GM19372 (cell line): ENCODE data around the gene ARHGEF39.

Experiments
- ATAC-seq: cut with Tn5 transposase; IDR thresholded peaks from one replicate; pipeline ENCODE4 v1.9.1; 2021; ENCODE audit warnings: mild to moderate bottlenecking, low read depth, moderate library complexity; ENCODE audit not compliant: unreplicated experiment

Gene ARHGEF39

GRCh38 chr9:35664531-35665470 is at the start of gene ARHGEF39:
Gene ARHGEF39 (minus strand): TSS chr9:35665195. CDS start chr9:35665169, 26 bp downstream.
- ATAC-seq: peak; percentile 88

GRCh38 chr9:35714123-35714522 is 49.1 kb upstream of the ARHGEF39 start:
- no peak for ATAC-seq

- ATAC-seq: no peak
Measured at GRCh38 chr9:35713578-35713977, 48.6 kb upstream of the ARHGEF39 start.

GRCh38 chr9:35712762-35713400 is 47.9 kb upstream of the ARHGEF39 start:
- no peak for ATAC-seq

- ATAC-seq: no peak
Measured at GRCh38 chr9:35711501-35712428, 46.8 kb upstream of the ARHGEF39 start.

- ATAC-seq: no peak
Measured at GRCh38 chr9:35710818-35711500, 46.0 kb upstream of the ARHGEF39 start.

- ATAC-seq: no peak
Measured at GRCh38 chr9:35708146-35708545, 43.2 kb upstream of the ARHGEF39 start.

GRCh38 chr9:35706951-35707350 is 42.0 kb upstream of the ARHGEF39 start:
- ATAC-seq: no peak

- ATAC-seq: no peak
Measured at GRCh38 chr9:35705836-35706430, 40.9 kb upstream of the ARHGEF39 start.

GRCh38 chr9:35705372-35705771 is 40.4 kb upstream of the ARHGEF39 start:
- no peak for ATAC-seq

GRCh38 chr9:35703906-35704672 is 39.1 kb upstream of the ARHGEF39 start:
- no peak for ATAC-seq

- no peak for ATAC-seq
Measured at GRCh38 chr9:35702696-35703095, 37.7 kb upstream of the ARHGEF39 start.

- ATAC-seq: no peak
Measured at GRCh38 chr9:35700942-35701341, 35.9 kb upstream of the ARHGEF39 start.

GRCh38 chr9:35700031-35700430 is 35.0 kb upstream of the ARHGEF39 start:
- no peak for ATAC-seq

GRCh38 chr9:35698231-35698630 is 33.2 kb upstream of the ARHGEF39 start:
- ATAC-seq: no peak

- ATAC-seq: no peak
Measured at GRCh38 chr9:35697486-35697885, 32.5 kb upstream of the ARHGEF39 start.

- ATAC-seq: no peak
Measured at GRCh38 chr9:35696520-35697215, 31.7 kb upstream of the ARHGEF39 start.

- no peak for ATAC-seq
Measured at GRCh38 chr9:35695943-35696401, 31.0 kb upstream of the ARHGEF39 start.
